Measurements from ENCODE around the gene ESRRA. TPM values are rescaled to one million over a fixed set of nuclear protein-coding genes. Genes with fewer than 3 reads are reported as not detected.

ESRRA gene
- polyA plus RNA-seq, 1 experiment: 5.5 TPM

DNA sequence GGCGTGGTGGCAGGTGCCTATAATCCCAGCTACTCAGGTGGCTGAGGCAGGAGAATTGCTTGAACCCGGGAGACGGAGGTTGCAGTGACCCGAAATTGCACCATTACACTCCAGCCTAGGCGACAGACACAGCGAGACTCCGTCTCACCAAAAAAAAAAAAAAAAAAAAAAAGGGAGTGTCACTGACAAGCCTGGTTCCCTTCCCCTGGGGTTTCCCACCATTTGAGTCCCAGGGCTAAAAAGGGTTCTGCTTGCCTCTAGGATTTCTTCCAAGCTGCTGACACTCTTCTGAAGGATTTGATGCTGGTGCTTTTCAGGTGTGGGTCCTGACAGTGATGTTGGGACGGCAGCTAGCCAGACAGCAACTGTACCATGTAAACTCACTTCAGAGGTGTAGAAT lies 33.4 kb downstream of the ESRRA start:
- CTCF ChIA-PET: interaction anchor here (1.0 to 2.0 kb wide), 3 partner anchors 10 to 21 kb away, joined by 3 to 10 read pairs (median 3); partner anchors contain the start of gene TRMT112
- H3K9me3 ChIP-seq (ENCODE audit: control insufficient read depth, insufficient read depth, low read length): peaks cover 4% of the 10 kb centered on the region; the same call in 1 of the 2 replicates
- POLR2A ChIA-PET: interaction anchor here (0.7 to 1.3 kb wide), 2 partner anchors 21 to 32 kb away, joined by 3 to 7 read pairs; partner anchors contain the start of genes PRDX5 and TRMT112

DNA sequence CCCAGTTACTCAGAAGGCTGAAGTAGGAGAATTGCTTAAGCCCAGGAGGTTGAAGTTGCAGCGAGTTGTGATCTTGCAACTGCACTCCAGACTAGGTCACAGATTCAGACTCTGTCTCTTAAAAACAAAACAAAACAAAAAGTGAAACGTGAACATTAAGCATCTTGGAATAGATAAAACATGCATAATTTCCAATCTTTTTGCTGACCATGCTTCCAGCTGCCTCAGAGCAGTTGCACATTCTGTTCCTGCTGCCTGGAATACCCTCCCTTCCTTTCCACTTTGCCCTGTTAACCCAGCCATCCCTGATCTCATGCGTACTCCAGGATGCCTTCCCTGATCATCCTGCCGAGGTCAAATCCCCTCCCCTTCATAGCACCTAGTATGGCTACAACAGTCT lies 34.0 kb downstream of the ESRRA start:
- peaks cover 4% of the 10 kb centered on the region; the same call in 1 of the 2 replicates for H3K9me3 ChIP-seq (ENCODE audit: control insufficient read depth, insufficient read depth, low read length)
- TF ChIP-seq, protein P1, sequence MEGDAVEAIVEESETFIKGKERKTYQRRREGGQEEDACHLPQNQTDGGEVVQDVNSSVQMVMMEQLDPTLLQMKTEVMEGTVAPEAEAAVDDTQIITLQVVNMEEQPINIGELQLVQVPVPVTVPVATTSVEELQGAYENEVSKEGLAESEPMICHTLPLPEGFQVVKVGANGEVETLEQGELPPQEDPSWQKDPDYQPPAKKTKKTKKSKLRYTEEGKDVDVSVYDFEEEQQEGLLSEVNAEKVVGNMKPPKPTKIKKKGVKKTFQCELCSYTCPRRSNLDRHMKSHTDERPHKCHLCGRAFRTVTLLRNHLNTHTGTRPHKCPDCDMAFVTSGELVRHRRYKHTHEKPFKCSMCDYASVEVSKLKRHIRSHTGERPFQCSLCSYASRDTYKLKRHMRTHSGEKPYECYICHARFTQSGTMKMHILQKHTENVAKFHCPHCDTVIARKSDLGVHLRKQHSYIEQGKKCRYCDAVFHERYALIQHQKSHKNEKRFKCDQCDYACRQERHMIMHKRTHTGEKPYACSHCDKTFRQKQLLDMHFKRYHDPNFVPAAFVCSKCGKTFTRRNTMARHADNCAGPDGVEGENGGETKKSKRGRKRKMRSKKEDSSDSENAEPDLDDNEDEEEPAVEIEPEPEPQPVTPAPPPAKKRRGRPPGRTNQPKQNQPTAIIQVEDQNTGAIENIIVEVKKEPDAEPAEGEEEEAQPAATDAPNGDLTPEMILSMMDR (IDR thresholded peaks at IDR 0.05; ENCODE audit: low read depth, low read length): no peak
- ChIA-PET POLR2A (interaction anchor here (0.7 kb wide), 1 partner anchor 32 kb away, joined by 7 read pairs; no protein-coding TSS in a partner anchor), CTCF (interaction anchor here (2.0 kb wide), 1 partner anchor 16 kb away, joined by 10 read pairs; no protein-coding TSS in a partner anchor)
- H3K27me3 ChIP-seq (ENCODE audit: control insufficient read depth, insufficient read depth, low read length): no peaks in the 10 kb centered on the region
- no peak for DNase-seq (ENCODE audit: low read depth, low spot score)
- H3K27ac ChIP-seq (ENCODE audit: low read depth, low read length): no peak overlapping the region
- no peak overlapping the region for H3K4me3 ChIP-seq (ENCODE audit: low read depth, low read length)

More for the DNA sequence above, 33.4 kb downstream of the ESRRA start:
- TF ChIP-seq, protein P1 (IDR thresholded peaks at IDR 0.05; ENCODE audit: low read depth, low read length): no peak
- DNase-seq (ENCODE audit: low read depth, low spot score): no peak
- Histone ChIP-seq H3K27ac (ENCODE audit: low read depth, low read length) (no peak overlapping the region), H3K27me3 (ENCODE audit: control insufficient read depth, insufficient read depth, low read length) (no peaks in the 10 kb centered on the region), H3K4me3 (ENCODE audit: low read depth, low read length) (no peak overlapping the region)

DNA sequence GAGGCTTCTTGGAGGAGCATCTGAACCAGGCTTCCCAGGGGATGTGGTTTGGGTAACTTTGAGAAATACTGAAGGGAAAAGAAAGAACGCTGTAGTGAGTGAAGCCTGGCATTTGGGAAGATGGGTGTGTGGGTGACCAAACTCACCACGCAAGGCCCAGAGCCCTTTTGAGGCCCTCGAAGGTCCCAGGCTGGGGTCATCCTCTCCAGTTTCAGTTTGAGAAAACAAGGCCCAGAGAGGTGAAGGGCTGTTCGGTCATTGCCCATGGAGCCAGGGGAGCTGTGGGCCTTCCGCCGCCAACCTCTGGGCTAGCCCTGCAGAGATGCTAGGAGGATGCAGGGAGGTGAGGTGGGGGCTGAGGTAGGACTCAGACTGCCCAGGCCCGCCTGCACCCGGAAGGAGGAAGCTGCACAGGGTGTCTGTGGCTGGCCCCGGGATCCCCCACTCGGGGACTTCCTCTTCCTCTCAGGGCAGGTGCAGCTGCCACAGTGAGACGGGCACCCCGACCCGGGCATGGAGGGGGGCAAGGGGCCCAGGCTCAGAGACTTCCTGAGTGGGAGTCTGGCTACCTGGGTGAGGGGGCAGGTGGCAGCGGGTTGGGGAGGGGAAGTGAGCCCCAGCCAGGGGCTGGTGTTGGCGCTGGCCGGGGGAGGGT lies 34.6 kb downstream of the ESRRA start, which contains the start of gene CCDC88B:
CCDC88B (plus strand) TSS at position 451 of the 655 bp plus-strand sequence; CDS start at position 514, 63 bp downstream.
- TF ChIP-seq, protein P1 (IDR thresholded peaks at IDR 0.05; ENCODE audit: low read depth, low read length): no peak
- no peaks in the 10 kb centered on the region for H3K27me3 ChIP-seq (ENCODE audit: control insufficient read depth, insufficient read depth, low read length)
- H3K4me3 ChIP-seq (ENCODE audit: low read depth, low read length): no peak within 1 kb of the TSS
- peaks cover 4% of the 10 kb centered on the region; the same call in 1 of the 2 replicates for H3K9me3 ChIP-seq (ENCODE audit: control insufficient read depth, insufficient read depth, low read length)
- no peak within 1 kb of the TSS for H3K27ac ChIP-seq (ENCODE audit: low read depth, low read length)
- CTCF ChIA-PET: interaction anchor here (4.9 kb wide), 1 partner anchor 16 kb away, joined by 86 read pairs; no protein-coding TSS in a partner anchor
- POLR2A ChIA-PET: no interaction called here
- DNase-seq (ENCODE audit: low read depth, low spot score): no peak

DNA sequence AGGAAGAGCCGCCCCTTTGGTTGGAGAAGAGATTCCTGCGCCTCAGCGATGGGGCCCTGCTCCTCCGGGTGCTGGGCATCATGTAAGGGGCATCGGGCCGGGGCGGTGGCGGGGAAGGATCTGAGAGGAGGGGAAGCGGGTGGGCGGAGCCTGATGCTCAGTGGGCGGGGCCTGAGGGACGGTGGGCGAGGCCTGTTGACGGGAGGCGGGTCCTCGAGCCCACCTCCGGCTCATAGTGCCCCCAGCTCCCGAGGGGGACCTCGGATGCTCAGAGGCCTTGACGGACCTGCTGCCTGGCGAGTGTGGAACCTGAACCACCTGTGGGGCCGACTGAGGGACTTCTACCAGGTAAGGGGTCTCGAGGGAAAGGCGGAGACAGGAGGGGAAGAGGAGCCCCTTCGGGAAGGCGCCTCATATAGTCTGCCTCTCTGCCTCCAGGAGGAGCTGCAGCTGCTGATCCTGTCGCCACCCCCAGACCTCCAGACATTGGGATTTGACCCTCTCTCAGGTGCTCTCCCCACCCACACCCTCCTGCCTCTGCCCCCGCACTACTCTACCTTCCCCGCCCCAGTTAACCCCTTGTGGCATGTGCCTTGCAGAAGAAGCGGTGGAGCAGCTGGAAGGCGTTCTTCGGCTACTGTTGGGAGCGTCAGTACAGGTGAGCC lies 35.5 kb downstream of the ESRRA start:
- TF ChIP-seq, protein P1 (IDR thresholded peaks at IDR 0.05; ENCODE audit: low read depth, low read length): no peak
- DNase-seq (ENCODE audit: low read depth, low spot score): no peak
- H3K27me3 ChIP-seq (ENCODE audit: control insufficient read depth, insufficient read depth, low read length): no peaks in the 10 kb centered on the region
- POLR2A ChIA-PET: no interaction called here
- H3K9me3 ChIP-seq (ENCODE audit: control insufficient read depth, insufficient read depth, low read length): peaks cover 4% of the 10 kb centered on the region; the same call in 1 of the 2 replicates
- H3K4me3 ChIP-seq (ENCODE audit: low read depth, low read length): no peak overlapping the region
- no peak overlapping the region for H3K27ac ChIP-seq (ENCODE audit: low read depth, low read length)
- CTCF ChIA-PET: interaction anchor here (1.2 to 4.9 kb wide), 3 partner anchors 8 to 23 kb away, joined by 4 to 86 read pairs (median 19); partner anchors contain the start of genes PRDX5 and TRMT112

All from AG04450 (cell line).